ENCODE data around the gene SLC39A5. TPM values are rescaled to one million over a fixed set of nuclear protein-coding genes. Genes with fewer than 3 reads are reported as not detected.

SLC39A5 gene
- total RNA-seq, 1 donor from 2014 or later, result 227 TPM

GRCh38 chr12:56212361-56212760 is 17.5 kb upstream of the SLC39A5 start:
- DNase-seq (ENCODE audit: low spot score) (no peak), ATAC-seq (no peak)

DNA sequence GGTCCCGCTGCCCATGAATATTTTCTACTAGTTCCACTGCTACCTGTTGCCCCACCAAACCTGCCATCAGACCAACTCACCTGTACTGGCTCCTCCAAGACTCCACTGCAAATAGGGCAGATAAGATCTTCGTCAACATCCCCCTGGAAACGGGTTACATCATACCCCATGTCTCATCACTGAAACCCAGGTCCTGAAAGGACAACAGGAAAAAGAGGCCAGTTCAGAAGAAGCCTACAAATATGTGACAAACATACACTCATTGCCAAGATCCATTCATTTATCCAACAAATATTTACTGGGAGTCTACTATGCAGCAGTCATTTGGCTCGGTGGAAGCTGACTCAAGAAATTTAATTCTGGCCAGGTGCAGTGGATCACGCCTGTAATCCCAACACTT is 16.0 kb upstream of the SLC39A5 start:
- no peak for DNase-seq (ENCODE audit: low spot score)
- no peak for ATAC-seq

DNA sequence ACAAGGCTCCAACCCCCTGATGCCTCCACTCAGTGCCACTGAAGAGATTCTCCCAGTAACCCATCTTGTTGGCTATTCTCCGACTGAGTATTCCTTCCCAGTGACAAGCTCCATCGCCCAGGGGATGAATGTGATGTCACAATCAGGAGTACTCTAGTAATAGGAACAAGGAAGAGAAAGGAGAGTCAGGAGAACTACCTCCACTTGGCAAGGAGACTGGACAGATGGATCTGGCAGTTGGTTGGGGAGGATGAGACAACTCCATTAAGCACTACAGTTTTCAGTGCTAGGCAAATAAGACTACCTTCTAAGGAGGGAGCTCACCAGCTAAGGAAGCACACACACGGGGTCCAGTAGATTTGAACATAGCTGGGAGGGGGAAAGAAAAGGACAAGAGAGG is 13.4 kb upstream of the SLC39A5 start:
- ATAC-seq (no peak), DNase-seq (ENCODE audit: low spot score) (no peak)

- ATAC-seq, result no peak
Measured at GRCh38 chr12:56219840-56220239, 10.0 kb upstream of the SLC39A5 start.

GRCh38 chr12:56220611-56221231 is 9.1 kb upstream of the SLC39A5 start:
- DNase-seq (ENCODE audit: low spot score), result no peak
- ATAC-seq, result no peak

More at GRCh38 chr12:56219840-56220239, 10.0 kb upstream of the SLC39A5 start:
- no peak for DNase-seq (ENCODE audit: low spot score)

GRCh38 chr12:56221232-56221756 is 8.6 kb upstream of the SLC39A5 start:
- DNase-seq (ENCODE audit: low spot score), result no peak
- no peak for ATAC-seq

GRCh38 chr12:56221757-56222530 is 7.9 kb upstream of the SLC39A5 start, which contains the start of gene RNF41:
Gene RNF41 (minus strand): TSS chr12:56221922. CDS start chr12:56214047, 7,875 bp downstream.
- peak; percentile 86 for ATAC-seq
- peak; percentile 97 for DNase-seq (ENCODE audit: low spot score)

DNA sequence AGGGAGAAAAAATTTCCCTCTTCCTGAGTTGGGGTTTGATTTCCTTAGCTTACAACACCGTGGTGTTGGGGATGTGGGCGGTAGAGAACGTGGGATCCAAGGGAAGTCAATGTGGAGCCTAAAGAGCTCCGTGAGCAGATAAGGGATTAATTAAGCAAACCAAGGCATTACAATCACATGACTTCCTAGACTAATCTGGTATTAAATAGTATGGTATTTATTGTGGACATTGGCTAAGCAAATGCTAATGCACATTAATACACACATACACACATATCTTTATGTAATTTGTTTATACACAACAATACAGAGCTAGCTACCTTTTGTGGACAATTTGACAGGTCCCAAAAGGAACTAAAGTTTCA is 7.3 kb upstream of the SLC39A5 start:
- DNase-seq (ENCODE audit: low spot score) (no peak), ATAC-seq (no peak)

GRCh38 chr12:56223571-56224101 is 6.2 kb upstream of the SLC39A5 start:
- ATAC-seq (no peak), DNase-seq (ENCODE audit: low spot score) (no peak)

- ATAC-seq, result peak; percentile 83
- peak; percentile 98 for DNase-seq (ENCODE audit: low spot score)
Measured at GRCh38 chr12:56224102-56224701, 5.6 kb upstream of the SLC39A5 start, which contains the start of gene NABP2. Gene NABP2 (plus strand): TSS chr12:56224342. CDS start chr12:56224857, 515 bp downstream.

DNA sequence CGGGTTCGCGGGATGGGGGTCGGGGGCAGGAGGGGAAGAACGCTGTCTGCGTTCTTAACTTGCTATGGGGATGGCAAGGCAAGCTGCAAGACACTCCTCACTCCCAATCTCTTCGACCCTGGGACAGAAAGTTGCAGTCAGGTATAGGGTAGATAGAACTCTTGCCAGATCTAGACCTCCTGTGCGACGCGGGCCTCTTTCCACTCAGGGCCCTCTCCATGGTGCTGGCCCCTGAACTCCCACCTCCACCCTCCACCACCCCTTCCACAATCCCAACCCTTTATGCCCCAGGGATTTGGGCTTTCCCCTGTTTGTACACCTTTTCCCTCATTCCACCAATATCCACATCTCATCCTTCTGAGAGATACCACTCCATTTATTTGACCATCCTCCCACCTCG is 4.9 kb upstream of the SLC39A5 start:
- no peak for ATAC-seq
- no peak for DNase-seq (ENCODE audit: low spot score)

GRCh38 chr12:56229082-56229481 is 769 bp upstream of the SLC39A5 start:
- DNase-seq (ENCODE audit: low spot score) (no peak), ATAC-seq (no peak)

DNA sequence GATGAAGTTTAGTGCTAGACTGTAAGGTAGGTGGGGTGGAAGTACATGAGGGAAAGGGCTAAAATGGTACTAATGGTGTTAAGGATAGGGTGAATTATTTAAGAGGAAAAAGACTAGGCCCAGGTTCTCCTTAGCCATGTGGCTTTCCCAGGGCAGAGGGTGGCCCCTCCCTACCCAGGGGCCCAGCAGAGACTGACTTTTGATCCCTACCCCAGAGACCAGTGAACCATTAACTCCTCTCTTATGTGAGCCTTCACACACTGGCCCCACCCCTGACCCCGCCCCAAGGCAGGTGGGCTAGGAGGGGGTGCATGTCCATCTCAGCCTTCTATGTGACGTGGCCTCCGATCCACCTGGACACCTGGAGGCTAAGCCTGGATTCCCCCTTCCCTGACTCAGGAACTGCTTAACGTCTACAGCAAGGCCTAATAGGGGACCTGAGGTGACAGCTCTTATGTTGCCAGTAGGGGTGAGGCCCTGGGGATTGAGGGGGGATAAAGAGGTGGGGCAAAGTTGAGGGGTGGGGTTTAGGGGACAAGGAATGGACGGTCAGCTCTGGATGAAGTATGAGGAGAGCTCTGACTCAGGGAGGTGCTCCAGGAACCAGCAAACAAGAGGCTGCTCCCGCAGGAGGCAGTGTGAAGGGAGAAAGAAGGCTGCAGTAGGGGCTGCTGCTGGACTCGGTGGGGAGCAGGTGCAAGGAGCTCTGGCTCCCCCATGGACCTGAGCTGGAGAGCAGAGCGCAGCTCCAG is 757 bp downstream of the SLC39A5 start:
- ATAC-seq, result peak; percentile 95

DNA sequence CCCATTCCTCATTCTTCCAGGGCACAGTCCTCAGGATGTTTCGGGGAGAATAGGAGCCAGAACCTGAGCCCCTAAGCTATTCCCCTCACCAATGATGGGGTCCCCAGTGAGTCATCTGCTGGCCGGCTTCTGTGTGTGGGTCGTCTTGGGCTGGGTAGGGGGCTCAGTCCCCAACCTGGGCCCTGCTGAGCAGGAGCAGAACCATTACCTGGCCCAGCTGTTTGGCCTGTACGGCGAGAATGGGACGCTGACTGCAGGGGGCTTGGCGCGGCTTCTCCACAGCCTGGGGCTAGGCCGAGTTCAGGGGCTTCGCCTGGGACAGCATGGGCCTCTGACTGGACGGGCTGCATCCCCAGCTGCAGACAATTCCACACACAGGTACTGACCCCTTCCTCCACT is 1.3 kb downstream of the SLC39A5 start:
- DNase-seq (ENCODE audit: low spot score), result no peak
- no peak for ATAC-seq

More for the DNA sequence above, 757 bp downstream of the SLC39A5 start:
- peak; percentile 89 for DNase-seq (ENCODE audit: low spot score)

DNA sequence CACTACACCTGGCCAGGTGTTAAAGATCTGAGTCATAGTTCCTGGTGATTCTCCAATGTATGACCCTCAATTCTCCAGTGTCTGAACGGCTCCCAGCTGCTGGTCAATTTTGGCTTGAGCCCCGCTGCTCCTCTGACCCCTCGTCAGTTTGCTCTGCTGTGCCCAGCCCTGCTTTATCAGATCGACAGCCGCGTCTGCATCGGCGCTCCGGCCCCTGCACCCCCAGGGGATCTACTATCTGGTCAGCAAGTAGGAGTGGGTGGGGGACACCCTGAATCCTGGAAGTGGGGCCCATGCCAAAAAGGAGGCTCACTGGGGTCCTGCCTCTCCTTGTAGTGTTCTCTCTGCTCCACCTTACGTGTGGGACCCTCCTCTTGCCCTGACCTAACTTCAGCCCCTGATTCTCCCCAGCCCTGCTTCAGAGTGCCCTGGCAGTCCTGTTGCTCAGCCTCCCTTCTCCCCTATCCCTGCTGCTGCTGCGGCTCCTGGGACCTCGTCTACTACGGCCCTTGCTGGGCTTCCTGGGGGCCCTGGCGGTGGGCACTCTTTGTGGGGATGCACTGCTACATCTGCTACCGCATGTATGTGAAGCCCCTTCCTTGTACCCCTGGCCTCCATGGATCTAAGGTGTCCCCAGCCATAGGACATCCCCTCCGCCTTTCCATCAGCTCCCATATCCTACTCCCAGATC is 5.0 kb downstream of the SLC39A5 start:
- DNase-seq (ENCODE audit: low spot score) (no peak), ATAC-seq (peak; percentile 3)

- no peak for DNase-seq (ENCODE audit: low spot score)
- no peak for ATAC-seq
Measured at GRCh38 chr12:56236091-56236490, 6.2 kb downstream of the SLC39A5 start.

DNA sequence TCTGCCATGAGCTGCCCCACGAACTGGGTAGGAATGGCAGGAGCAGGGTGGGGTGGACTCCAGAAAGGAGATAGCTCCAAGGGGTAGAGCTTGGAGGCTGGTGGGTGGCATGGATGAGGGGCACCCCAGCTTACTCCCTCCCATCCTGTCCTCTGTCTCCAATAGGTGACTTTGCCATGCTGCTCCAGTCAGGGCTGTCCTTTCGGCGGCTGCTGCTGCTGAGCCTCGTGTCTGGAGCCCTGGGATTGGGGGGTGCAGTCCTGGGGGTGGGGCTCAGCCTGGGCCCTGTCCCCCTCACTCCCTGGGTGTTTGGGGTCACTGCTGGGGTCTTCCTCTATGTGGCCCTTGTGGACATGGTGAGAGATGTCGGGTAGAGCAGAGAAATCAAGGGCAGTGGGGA is 7.1 kb downstream of the SLC39A5 start:
- no peak for ATAC-seq

GRCh38 chr12:56237552-56237951 is 7.7 kb downstream of the SLC39A5 start:
- ATAC-seq (no peak), DNase-seq (ENCODE audit: low spot score) (no peak)

More for the DNA sequence above, 7.1 kb downstream of the SLC39A5 start:
- no peak for DNase-seq (ENCODE audit: low spot score)

GRCh38 chr12:56241424-56242303 is 11.8 kb downstream of the SLC39A5 start:
- DNase-seq (ENCODE audit: low spot score), result no peak
- no peak for ATAC-seq
